ENCODE results near the gene MGAT1. TPM values are rescaled to one million over a fixed set of nuclear protein-coding genes. Genes with fewer than 3 reads are reported as not detected.

MGAT1 gene
- total RNA-seq, 1 experiment from 2014 or later: 93.6 TPM

DNA sequence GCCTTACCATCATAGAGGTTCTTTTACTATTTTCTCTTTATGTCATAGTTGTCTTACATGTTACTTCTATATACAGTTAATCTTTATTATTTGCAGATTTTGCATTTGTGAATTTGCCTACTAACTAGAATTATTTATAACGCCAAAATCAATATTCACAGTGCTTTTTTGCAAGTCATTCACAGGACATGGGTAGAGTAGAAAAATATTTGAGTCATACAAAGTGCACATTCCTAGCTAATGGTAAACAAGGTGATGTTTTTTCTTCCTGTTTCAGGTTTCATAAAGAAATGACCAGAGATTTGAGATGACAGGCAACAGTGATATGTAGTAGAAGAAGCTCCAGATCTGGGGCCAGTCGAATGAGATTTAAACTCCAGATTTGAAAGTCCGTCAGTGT lies 32.8 kb downstream of the MGAT1 start (continued):
- TF ChIP-seq FOXP1 (CRISPR knock-in tag; IDR thresholded peaks at IDR 0.05; ENCODE audit: borderline replicate concordance): no peak
- no peak for TF ChIP-seq JAZF1 (CRISPR knock-in tag; IDR thresholded peaks at IDR 0.05)
- TF ChIP-seq GABPB1 (CRISPR knock-in tag; IDR thresholded peaks at IDR 0.05): no peak
- TF ChIP-seq, protein P1, sequence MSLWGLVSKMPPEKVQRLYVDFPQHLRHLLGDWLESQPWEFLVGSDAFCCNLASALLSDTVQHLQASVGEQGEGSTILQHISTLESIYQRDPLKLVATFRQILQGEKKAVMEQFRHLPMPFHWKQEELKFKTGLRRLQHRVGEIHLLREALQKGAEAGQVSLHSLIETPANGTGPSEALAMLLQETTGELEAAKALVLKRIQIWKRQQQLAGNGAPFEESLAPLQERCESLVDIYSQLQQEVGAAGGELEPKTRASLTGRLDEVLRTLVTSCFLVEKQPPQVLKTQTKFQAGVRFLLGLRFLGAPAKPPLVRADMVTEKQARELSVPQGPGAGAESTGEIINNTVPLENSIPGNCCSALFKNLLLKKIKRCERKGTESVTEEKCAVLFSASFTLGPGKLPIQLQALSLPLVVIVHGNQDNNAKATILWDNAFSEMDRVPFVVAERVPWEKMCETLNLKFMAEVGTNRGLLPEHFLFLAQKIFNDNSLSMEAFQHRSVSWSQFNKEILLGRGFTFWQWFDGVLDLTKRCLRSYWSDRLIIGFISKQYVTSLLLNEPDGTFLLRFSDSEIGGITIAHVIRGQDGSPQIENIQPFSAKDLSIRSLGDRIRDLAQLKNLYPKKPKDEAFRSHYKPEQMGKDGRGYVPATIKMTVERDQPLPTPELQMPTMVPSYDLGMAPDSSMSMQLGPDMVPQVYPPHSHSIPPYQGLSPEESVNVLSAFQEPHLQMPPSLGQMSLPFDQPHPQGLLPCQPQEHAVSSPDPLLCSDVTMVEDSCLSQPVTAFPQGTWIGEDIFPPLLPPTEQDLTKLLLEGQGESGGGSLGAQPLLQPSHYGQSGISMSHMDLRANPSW (CRISPR knock-in tag; conservative IDR thresholded peaks at IDR 0.05; ENCODE audit: low read depth): no peak
- TF ChIP-seq, protein P2, sequence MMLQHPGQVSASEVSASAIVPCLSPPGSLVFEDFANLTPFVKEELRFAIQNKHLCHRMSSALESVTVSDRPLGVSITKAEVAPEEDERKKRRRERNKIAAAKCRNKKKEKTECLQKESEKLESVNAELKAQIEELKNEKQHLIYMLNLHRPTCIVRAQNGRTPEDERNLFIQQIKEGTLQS (CRISPR knock-in tag; conservative IDR thresholded peaks at IDR 0.05): no peak
- TF ChIP-seq NR2C2 (CRISPR knock-in tag; IDR thresholded peaks at IDR 0.05): no peak
- TF ChIP-seq TP53 (CRISPR knock-in tag; IDR thresholded peaks at IDR 0.05): no peak

DNA sequence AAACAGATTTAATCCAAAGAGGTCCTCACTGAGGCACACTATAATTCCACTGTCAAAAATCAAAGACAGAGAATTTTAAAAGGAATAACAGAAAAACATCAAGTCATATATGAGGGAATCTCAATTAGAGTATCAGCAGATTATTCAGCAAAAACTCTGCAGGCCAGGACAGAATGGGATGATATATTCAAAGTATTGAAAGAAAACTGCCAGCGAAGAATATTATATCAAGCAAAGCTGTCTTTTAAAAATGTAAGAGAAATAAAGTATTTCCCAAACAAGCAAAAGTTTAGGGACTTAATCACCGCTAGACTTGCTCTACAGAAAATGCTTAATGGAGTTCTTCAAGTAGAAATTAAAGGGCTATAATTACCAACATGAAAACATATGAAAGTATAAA lies 47.0 kb downstream of the MGAT1 start:
- ChIA-PET CTCF (no interaction called here), POLR2A (no interaction called here)
- DNase-seq (ENCODE audit: low spot score): no peak
- Mint-ChIP-seq H3K4me1 (no peaks in the 10 kb centered on the region), H3K27ac (no peak overlapping the region), H3K36me3 (no peaks in the 10 kb centered on the region), H3K4me3 (no peak overlapping the region), H3K9me3 (peaks cover 45% of the 10 kb centered on the region), H3K27me3 (ENCODE audit: low read depth) (peaks cover 25% of the 10 kb centered on the region)
- no peak for ATAC-seq
- TF ChIP-seq, protein P3, sequence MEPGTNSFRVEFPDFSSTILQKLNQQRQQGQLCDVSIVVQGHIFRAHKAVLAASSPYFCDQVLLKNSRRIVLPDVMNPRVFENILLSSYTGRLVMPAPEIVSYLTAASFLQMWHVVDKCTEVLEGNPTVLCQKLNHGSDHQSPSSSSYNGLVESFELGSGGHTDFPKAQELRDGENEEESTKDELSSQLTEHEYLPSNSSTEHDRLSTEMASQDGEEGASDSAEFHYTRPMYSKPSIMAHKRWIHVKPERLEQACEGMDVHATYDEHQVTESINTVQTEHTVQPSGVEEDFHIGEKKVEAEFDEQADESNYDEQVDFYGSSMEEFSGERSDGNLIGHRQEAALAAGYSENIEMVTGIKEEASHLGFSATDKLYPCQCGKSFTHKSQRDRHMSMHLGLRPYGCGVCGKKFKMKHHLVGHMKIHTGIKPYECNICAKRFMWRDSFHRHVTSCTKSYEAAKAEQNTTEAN (CRISPR knock-in tag; IDR thresholded peaks at IDR 0.05): no peak
- TF ChIP-seq ELF4 (CRISPR knock-in tag; IDR thresholded peaks at IDR 0.05; ENCODE audit: low read depth): no peak
- no peak for TF ChIP-seq OVOL2 (CRISPR knock-in tag; IDR thresholded peaks at IDR 0.05; ENCODE audit: borderline replicate concordance)
- TF ChIP-seq ATF1 (CRISPR knock-in tag; IDR thresholded peaks at IDR 0.05): no peak

DNA sequence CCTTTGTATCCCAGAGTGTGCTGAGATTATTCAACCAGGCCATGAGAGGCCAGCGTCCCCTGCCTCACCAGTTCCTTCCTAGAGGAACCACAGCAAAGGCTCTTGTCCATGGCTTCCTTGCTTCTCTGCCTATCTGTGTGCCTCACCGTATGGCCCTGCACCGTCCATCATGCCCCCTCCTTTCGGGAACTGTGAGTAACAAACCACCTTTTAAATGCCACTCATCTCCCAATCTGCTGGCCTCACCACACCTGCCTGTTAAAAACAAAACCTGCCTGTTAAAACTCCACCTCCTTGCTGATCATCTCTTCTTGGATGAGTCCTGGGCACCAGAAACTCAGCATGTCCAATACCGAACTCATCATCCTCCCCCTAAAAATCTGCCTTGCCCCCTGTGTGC lies 58.4 kb downstream of the MGAT1 start:
- Mint-ChIP-seq H3K27me3 (ENCODE audit: low read depth) (no peaks in the 10 kb centered on the region; the same call in none of the 2 replicates), H3K9me3 (no peaks in the 10 kb centered on the region), H3K4me1 (0 out of 2 replicates have a peak, but pooled peaks cover 2% of the 10 kb centered on the region), H3K4me3 (no peak overlapping the region), H3K36me3 (no peaks in the 10 kb centered on the region), H3K27ac (no peak overlapping the region)
- ChIA-PET CTCF (interaction anchor here (0.8 kb wide), 1 partner anchor 25 kb away, joined by 3 read pairs; no protein-coding TSS in a partner anchor), POLR2A (no interaction called here)
- ATAC-seq (no peak), DNase-seq (ENCODE audit: low spot score) (no peak)
- TF ChIP-seq ZNF121 (CRISPR knock-in tag; IDR thresholded peaks at IDR 0.05) (no peak), ZNF232 (CRISPR knock-in tag; IDR thresholded peaks at IDR 0.05) (no peak), NR1H2 (CRISPR knock-in tag; IDR thresholded peaks at IDR 0.05) (no peak), TCF7 (CRISPR knock-in tag; IDR thresholded peaks at IDR 0.05; ENCODE audit: low read depth) (no peak), PRRX2 (CRISPR knock-in tag; IDR thresholded peaks at IDR 0.05) (no peak), ELF4 (CRISPR knock-in tag; IDR thresholded peaks at IDR 0.05; ENCODE audit: low read depth) (no peak)
- TF ChIP-seq, protein P4, sequence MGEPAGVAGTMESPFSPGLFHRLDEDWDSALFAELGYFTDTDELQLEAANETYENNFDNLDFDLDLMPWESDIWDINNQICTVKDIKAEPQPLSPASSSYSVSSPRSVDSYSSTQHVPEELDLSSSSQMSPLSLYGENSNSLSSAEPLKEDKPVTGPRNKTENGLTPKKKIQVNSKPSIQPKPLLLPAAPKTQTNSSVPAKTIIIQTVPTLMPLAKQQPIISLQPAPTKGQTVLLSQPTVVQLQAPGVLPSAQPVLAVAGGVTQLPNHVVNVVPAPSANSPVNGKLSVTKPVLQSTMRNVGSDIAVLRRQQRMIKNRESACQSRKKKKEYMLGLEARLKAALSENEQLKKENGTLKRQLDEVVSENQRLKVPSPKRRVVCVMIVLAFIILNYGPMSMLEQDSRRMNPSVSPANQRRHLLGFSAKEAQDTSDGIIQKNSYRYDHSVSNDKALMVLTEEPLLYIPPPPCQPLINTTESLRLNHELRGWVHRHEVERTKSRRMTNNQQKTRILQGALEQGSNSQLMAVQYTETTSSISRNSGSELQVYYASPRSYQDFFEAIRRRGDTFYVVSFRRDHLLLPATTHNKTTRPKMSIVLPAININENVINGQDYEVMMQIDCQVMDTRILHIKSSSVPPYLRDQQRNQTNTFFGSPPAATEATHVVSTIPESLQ (CRISPR knock-in tag; IDR thresholded peaks at IDR 0.05): no peak
- TF ChIP-seq, protein P5, sequence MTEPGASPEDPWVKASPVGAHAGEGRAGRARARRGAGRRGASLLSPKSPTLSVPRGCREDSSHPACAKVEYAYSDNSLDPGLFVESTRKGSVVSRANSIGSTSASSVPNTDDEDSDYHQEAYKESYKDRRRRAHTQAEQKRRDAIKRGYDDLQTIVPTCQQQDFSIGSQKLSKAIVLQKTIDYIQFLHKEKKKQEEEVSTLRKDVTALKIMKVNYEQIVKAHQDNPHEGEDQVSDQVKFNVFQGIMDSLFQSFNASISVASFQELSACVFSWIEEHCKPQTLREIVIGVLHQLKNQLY (CRISPR knock-in tag; IDR thresholded peaks at IDR 0.05): no peak
- TF ChIP-seq, protein P6, sequence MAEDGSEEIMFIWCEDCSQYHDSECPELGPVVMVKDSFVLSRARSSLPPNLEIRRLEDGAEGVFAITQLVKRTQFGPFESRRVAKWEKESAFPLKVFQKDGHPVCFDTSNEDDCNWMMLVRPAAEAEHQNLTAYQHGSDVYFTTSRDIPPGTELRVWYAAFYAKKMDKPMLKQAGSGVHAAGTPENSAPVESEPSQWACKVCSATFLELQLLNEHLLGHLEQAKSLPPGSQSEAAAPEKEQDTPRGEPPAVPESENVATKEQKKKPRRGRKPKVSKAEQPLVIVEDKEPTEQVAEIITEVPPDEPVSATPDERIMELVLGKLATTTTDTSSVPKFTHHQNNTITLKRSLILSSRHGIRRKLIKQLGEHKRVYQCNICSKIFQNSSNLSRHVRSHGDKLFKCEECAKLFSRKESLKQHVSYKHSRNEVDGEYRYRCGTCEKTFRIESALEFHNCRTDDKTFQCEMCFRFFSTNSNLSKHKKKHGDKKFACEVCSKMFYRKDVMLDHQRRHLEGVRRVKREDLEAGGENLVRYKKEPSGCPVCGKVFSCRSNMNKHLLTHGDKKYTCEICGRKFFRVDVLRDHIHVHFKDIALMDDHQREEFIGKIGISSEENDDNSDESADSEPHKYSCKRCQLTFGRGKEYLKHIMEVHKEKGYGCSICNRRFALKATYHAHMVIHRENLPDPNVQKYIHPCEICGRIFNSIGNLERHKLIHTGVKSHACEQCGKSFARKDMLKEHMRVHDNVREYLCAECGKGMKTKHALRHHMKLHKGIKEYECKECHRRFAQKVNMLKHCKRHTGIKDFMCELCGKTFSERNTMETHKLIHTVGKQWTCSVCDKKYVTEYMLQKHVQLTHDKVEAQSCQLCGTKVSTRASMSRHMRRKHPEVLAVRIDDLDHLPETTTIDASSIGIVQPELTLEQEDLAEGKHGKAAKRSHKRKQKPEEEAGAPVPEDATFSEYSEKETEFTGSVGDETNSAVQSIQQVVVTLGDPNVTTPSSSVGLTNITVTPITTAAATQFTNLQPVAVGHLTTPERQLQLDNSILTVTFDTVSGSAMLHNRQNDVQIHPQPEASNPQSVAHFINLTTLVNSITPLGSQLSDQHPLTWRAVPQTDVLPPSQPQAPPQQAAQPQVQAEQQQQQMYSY (CRISPR knock-in tag; IDR thresholded peaks at IDR 0.05): no peak
- TF ChIP-seq, protein P7, sequence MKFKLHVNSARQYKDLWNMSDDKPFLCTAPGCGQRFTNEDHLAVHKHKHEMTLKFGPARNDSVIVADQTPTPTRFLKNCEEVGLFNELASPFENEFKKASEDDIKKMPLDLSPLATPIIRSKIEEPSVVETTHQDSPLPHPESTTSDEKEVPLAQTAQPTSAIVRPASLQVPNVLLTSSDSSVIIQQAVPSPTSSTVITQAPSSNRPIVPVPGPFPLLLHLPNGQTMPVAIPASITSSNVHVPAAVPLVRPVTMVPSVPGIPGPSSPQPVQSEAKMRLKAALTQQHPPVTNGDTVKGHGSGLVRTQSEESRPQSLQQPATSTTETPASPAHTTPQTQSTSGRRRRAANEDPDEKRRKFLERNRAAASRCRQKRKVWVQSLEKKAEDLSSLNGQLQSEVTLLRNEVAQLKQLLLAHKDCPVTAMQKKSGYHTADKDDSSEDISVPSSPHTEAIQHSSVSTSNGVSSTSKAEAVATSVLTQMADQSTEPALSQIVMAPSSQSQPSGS (CRISPR knock-in tag; IDR thresholded peaks at IDR 0.05; ENCODE audit: borderline replicate concordance, low read depth): no peak
- TF ChIP-seq, protein P8, sequence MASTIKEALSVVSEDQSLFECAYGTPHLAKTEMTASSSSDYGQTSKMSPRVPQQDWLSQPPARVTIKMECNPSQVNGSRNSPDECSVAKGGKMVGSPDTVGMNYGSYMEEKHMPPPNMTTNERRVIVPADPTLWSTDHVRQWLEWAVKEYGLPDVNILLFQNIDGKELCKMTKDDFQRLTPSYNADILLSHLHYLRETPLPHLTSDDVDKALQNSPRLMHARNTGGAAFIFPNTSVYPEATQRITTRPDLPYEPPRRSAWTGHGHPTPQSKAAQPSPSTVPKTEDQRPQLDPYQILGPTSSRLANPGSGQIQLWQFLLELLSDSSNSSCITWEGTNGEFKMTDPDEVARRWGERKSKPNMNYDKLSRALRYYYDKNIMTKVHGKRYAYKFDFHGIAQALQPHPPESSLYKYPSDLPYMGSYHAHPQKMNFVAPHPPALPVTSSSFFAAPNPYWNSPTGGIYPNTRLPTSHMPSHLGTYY (CRISPR knock-in tag; IDR thresholded peaks at IDR 0.05): no peak
